Smooth muscle cell (in vitro differentiated cells): ENCODE results near the gene TEF. TPM values are rescaled to one million over a fixed set of nuclear protein-coding genes. Genes with fewer than 3 reads are reported as not detected.

Experiments
- DNase-seq: peaks from one replicate; lab custom pipeline; 2025; ENCODE audit not compliant: unreplicated experiment; lab: John Stamatoyannopoulos, UW
- H2AFZ ChIP-seq: fragments of 200-600 bp; sonication (generic); 2 replicates; pipeline ENCODE4 v1.6.0; 2016; ENCODE audit warnings: antibody characterized with exemption, low read depth, mild to moderate bottlenecking
- H3F3A ChIP-seq: fragments of 200-600 bp; sonication (generic); 2 replicates; pipeline ENCODE4 v1.6.0; 2017; ENCODE audit warnings: antibody characterized with exemption, low read depth
- H3K27ac ChIP-seq: fragments of 200-600 bp; sonication (generic); 2 replicates; pipeline ENCODE4 v1.5.1; 2016; ENCODE audit warnings: low read depth, mild to moderate bottlenecking
- H3K27me3 ChIP-seq: fragments of 200-600 bp; sonication (generic); 2 replicates; pipeline ENCODE4 v1.6.1; 2016; ENCODE audit warnings: low read depth, mild to moderate bottlenecking
- H3K36me3 ChIP-seq: fragments of 200-600 bp; sonication (generic); 2 replicates; pipeline ENCODE4 v1.5.1; 2016; ENCODE audit warnings: low read depth
- H3K4me1 ChIP-seq: fragments of 200-600 bp; sonication (generic); 2 replicates; pipeline ENCODE4 v1.5.1; 2016; ENCODE audit warnings: low read depth
- H3K4me2 ChIP-seq: fragments of 200-600 bp; sonication (generic); 2 replicates; pipeline ENCODE4 v1.6.0; 2016; ENCODE audit warnings: mild to moderate bottlenecking
- H3K4me3 ChIP-seq: fragments of 200-600 bp; sonication (generic); 2 replicates; pipeline ENCODE4 v1.5.1; 2016; ENCODE audit warnings: mild to moderate bottlenecking
- H3K79me2 ChIP-seq: fragments of 200-600 bp; sonication (generic); 2 replicates; pipeline ENCODE4 v1.6.0; 2016; ENCODE audit warnings: low read depth, mild to moderate bottlenecking
- H3K9ac ChIP-seq: fragments of 200-600 bp; sonication (generic); 2 replicates; pipeline ENCODE4 v1.6.0; 2016; ENCODE audit warnings: low read depth
- H3K9me3 ChIP-seq: fragments of 200-600 bp; sonication (generic); replicated peaks from 2 replicates; pipeline ENCODE4 v1.5.1; 2016; ENCODE audit warnings: low read depth
- H4K20me1 ChIP-seq: fragments of 200-600 bp; sonication (generic); 2 replicates; pipeline ENCODE4 v1.6.0; 2016; ENCODE audit warnings: low read depth
- WGBS: methylation state at CpG from one replicate; pipeline ENCODE4 v1.1.7; 2016; ENCODE audit warnings: low lambda C conversion rate; 5-methylcytosine and 5-hydroxymethylcytosine counted together
- polyA plus RNA-seq: library from polyadenylated mRNA; unstranded; fragments of >200 nt; fragmentation: Nextera tagmentation; extraction: Ambion mirVana; gene quantifications from 2 replicates; pipeline ENCODE4 v1.2.1, GENCODE V29; 2016
- total RNA-seq: library from RNA; depleted of rRNA; stranded (reverse); fragments of >200 nt; gene quantifications from 2 replicates; pipeline ENCODE4 v1.2.3, GENCODE V29; 2014
- TF ChIP-seq, protein P1 (sequence below): fragments of 200-600 bp; sonication (generic); IDR thresholded peaks from 2 replicates; pipeline ENCODE4 v1.5.1; 2017; ENCODE audit warnings: borderline replicate concordance, mild to moderate bottlenecking, antibody characterized with exemption; ENCODE audit not compliant: insufficient read depth, poor library complexity, severe bottlenecking

TEF gene
- total and polyA plus RNA-seq, 2 experiments from 2014 or later = 6.4 to 7.6 TPM

DNA sequence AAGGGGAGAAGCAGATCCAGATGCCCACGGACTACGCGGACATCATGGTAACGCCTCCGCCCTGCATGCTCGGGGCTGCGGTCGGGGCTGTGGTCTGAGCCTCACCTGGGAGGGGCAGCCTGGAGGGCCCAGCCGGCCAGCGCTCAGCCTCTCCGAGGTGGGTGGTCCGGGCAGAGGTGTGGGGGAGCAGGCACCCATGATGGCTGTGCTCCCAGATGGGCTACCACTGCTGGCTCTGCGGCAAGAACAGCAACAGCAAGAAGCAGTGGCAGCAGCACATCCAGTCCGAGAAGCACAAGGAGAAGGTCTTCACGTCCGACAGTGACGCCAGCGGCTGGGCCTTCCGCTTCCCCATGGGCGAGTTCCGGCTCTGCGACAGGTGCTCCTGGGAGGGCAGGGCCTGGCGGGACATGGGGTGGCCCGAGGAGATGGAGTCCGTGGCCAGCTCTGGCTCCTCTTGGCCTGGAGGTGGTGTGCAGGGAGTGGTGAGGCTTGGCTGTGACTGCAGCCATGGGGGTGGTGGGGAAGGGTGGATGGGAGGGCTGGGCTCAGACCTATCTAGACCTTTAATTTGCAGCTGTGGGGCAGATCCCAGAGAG lies 25.2 kb upstream of the TEF start:
- Histone ChIP-seq H3K27me3 (no peaks in the 10 kb centered on the region), H3K79me2 (no peaks in the 10 kb centered on the region), H3K9ac (no peak overlapping the region), H3K4me1 (peaks cover 8% of the 10 kb centered on the region), H3K4me2 (no peak overlapping the region), H2AFZ (no peak overlapping the region), H3K36me3 (no peaks in the 10 kb centered on the region), H3K27ac (no peak overlapping the region), H3K9me3 (no peaks in the 10 kb centered on the region), H3K4me3 (no peak overlapping the region), H4K20me1 (no peaks in the 10 kb centered on the region), H3F3A (no peaks in the 10 kb centered on the region)
- WGBS = 98% methylated on average over 25 of the region's 25 CpGs
- no peak for DNase-seq
- TF ChIP-seq, protein P1, sequence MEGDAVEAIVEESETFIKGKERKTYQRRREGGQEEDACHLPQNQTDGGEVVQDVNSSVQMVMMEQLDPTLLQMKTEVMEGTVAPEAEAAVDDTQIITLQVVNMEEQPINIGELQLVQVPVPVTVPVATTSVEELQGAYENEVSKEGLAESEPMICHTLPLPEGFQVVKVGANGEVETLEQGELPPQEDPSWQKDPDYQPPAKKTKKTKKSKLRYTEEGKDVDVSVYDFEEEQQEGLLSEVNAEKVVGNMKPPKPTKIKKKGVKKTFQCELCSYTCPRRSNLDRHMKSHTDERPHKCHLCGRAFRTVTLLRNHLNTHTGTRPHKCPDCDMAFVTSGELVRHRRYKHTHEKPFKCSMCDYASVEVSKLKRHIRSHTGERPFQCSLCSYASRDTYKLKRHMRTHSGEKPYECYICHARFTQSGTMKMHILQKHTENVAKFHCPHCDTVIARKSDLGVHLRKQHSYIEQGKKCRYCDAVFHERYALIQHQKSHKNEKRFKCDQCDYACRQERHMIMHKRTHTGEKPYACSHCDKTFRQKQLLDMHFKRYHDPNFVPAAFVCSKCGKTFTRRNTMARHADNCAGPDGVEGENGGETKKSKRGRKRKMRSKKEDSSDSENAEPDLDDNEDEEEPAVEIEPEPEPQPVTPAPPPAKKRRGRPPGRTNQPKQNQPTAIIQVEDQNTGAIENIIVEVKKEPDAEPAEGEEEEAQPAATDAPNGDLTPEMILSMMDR = no peak

GRCh38 chr22:41357191-41357590 lies 24.6 kb upstream of the TEF start:
- 97% methylated on average over 12 of the region's 16 CpGs for WGBS

DNA sequence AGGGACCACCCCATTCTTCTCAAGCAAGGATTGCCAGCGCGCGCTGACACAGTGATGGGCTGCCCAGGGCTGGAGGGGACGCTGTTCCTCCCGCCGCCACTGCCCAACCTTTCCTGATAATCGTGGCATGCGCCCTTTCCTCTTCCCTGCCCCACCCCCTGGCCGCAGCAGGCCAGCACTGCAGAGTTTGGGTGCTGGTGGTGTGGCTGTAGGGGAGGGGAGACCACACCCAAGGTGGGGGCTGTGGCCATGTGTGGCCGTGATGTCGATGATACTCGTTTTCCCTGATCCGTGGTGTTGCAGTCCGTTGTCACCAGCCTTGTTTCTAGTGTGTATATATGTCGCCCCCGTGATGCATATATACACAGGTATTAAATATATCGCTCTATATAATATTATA lies 22.8 kb upstream of the TEF start:
- Histone ChIP-seq H3K4me2 (no peak overlapping the region), H3K27me3 (no peaks in the 10 kb centered on the region), H4K20me1 (no peaks in the 10 kb centered on the region), H3K27ac (no peak overlapping the region), H3K4me1 (peaks cover 8% of the 10 kb centered on the region), H3F3A (no peaks in the 10 kb centered on the region), H3K4me3 (no peak overlapping the region), H3K36me3 (no peaks in the 10 kb centered on the region), H3K9ac (no peak overlapping the region), H2AFZ (no peak overlapping the region), H3K79me2 (no peaks in the 10 kb centered on the region), H3K9me3 (no peaks in the 10 kb centered on the region)
- TF ChIP-seq, protein P1 = no peak
- DNase-seq = no peak
- 92% methylated on average over 17 of the region's 17 CpGs for WGBS

More at GRCh38 chr22:41357191-41357590, 24.6 kb upstream of the TEF start:
- TF ChIP-seq, protein P1 = no peak
- Histone ChIP-seq H3K9ac (no peak overlapping the region), H3K27ac (no peak overlapping the region), H3F3A (no peaks in the 10 kb centered on the region), H4K20me1 (no peaks in the 10 kb centered on the region), H2AFZ (no peak overlapping the region), H3K4me2 (no peak overlapping the region), H3K4me3 (no peak overlapping the region), H3K79me2 (no peaks in the 10 kb centered on the region), H3K36me3 (no peaks in the 10 kb centered on the region), H3K4me1 (peaks cover 8% of the 10 kb centered on the region), H3K9me3 (no peaks in the 10 kb centered on the region), H3K27me3 (no peaks in the 10 kb centered on the region)
- no peak for DNase-seq

GRCh38 chr22:41359376-41359775 lies 22.4 kb upstream of the TEF start:
- Histone ChIP-seq H3K4me3 (no peak overlapping the region), H3F3A (no peaks in the 10 kb centered on the region), H3K9ac (no peak overlapping the region), H4K20me1 (no peaks in the 10 kb centered on the region), H3K27me3 (no peaks in the 10 kb centered on the region), H3K79me2 (no peaks in the 10 kb centered on the region), H3K4me1 (peaks cover 8% of the 10 kb centered on the region), H2AFZ (no peak overlapping the region), H3K36me3 (no peaks in the 10 kb centered on the region), H3K9me3 (no peaks in the 10 kb centered on the region), H3K27ac (no peak overlapping the region), H3K4me2 (no peak overlapping the region)
- TF ChIP-seq, protein P1 = no peak
- DNase-seq = no peak
- 78% methylated on average over 4 of the region's 4 CpGs for WGBS
